Endothelial cell of umbilical vein (primary cell): Measurements from ENCODE around the gene SORCS3. TPM values are rescaled to one million over a fixed set of nuclear protein-coding genes. Genes with fewer than 3 reads are reported as not detected.

Source experiments
- BruUV-seq: library from RNA; stranded (reverse); fragments of 400-500 nt; replicated peaks from 2 replicates; lab custom pipeline; 2021; lab: Mats Ljungman, UMichigan
- CTCF ChIA-PET: fragments of 300-600, 350-600 bp; sonication (Branson Sonifier 250); formaldehyde crosslinking; loops from one replicate; lab custom pipeline; 2021; ENCODE audit warnings: antibody characterized with exemption, inconsistent platforms; lab: Charles Lee
- POLR2A ChIA-PET: fragments of 300-600, 350-600 bp; sonication (Branson Sonifier 250); formaldehyde crosslinking; loops from one replicate; lab custom pipeline; 2021; ENCODE audit warnings: antibody characterized with exemption, inconsistent platforms; lab: Charles Lee
- DNase-seq: peaks from one replicate; pipeline ENCODE4 v3.0.0-alpha.2; 2011; ENCODE audit warnings: low read depth, low spot score
- FAIRE-seq: peaks from 2 replicates; lab custom pipeline; 2011; peaks lifted over from hg19 to GRCh38; lab: Jason Lieb, UNC
- H2AFZ ChIP-seq: 2 replicates; pipeline ENCODE4 v1.6.0; 2012; ENCODE audit warnings: low read depth, low read length, control low read depth, inconsistent platforms
- H3K27ac ChIP-seq: 2 replicates; pipeline ENCODE4 v1.5.1; 2011; ENCODE audit warnings: low read depth, mild to moderate bottlenecking, control low read depth, low read length, moderate library complexity; ENCODE audit not compliant: insufficient read depth
- H3K27me3 ChIP-seq, 2 experiments: 2 replicates each; pipeline versions ENCODE4 v1.6.0 to v1.6.1; 2011; ENCODE audit warnings: low read length in 2 of 2, mixed read lengths in 1 of 2; ENCODE audit not compliant: control insufficient read depth in 2 of 2, insufficient read depth in 2 of 2
- H3K36me3 ChIP-seq, 2 experiments: 2 replicates in 1 of 2; 3 replicates in 1 of 2; pipeline ENCODE4 v1.5.1; 2011; ENCODE audit warnings: low read length in 2 of 2, mild to moderate bottlenecking in 1 of 2, moderate library complexity in 1 of 2; ENCODE audit not compliant: control insufficient read depth in 2 of 2, insufficient read depth in 2 of 2; ENCODE audit errors: extremely low read depth in 1 of 2
- H3K4me1 ChIP-seq: 3 replicates; pipeline ENCODE4 v1.5.1; 2011; ENCODE audit warnings: mild to moderate bottlenecking, low read length; ENCODE audit not compliant: control insufficient read depth, insufficient read depth; ENCODE audit errors: extremely low read depth
- H3K4me2 ChIP-seq: 2 replicates; pipeline ENCODE4 v1.6.1; 2011; ENCODE audit warnings: low read length, control low read depth, mixed read lengths; ENCODE audit not compliant: insufficient read depth
- H3K4me3 ChIP-seq, 3 experiments: fragments of 200-600 bp in 1 of 3; sonication (generic), shearing (Covaris generic) in 1 of 3; replicated peaks in 1 of 3; 2 replicates each; pipeline ENCODE4 v1.5.1; 2011 to 2016; ENCODE audit warnings: control low read depth in 3 of 3, low read length in 3 of 3, mild to moderate bottlenecking in 2 of 3, inconsistent platforms in 1 of 3, low read depth in 1 of 3, moderate library complexity in 1 of 3; ENCODE audit not compliant: insufficient read depth in 1 of 3
- H3K79me2 ChIP-seq: 2 replicates; pipeline ENCODE4 v1.6.0; 2012; ENCODE audit warnings: low read length, inconsistent platforms; ENCODE audit not compliant: control insufficient read depth, insufficient read depth
- H3K9ac ChIP-seq: replicated peaks from 2 replicates; pipeline ENCODE3; 2011; ENCODE audit warnings: low read length, control low read depth; ENCODE audit not compliant: insufficient read depth; ENCODE audit errors: extremely low read depth
- H3K9me1 ChIP-seq: replicated peaks from 3 replicates; pipeline ENCODE4 v1.6.0; 2011; ENCODE audit warnings: mild to moderate bottlenecking, low read length; ENCODE audit not compliant: control insufficient read depth, insufficient read depth; ENCODE audit errors: extremely low read depth
- H3K9me3 ChIP-seq: replicated peaks from 2 replicates; pipeline ENCODE4 v1.5.1; 2012; ENCODE audit warnings: low read length, inconsistent platforms; ENCODE audit not compliant: control insufficient read depth, insufficient read depth
- H4K20me1 ChIP-seq: replicated peaks from 2 replicates; pipeline ENCODE3; 2011; ENCODE audit warnings: mild to moderate bottlenecking, low read length; ENCODE audit not compliant: control insufficient read depth, insufficient read depth; ENCODE audit errors: extremely low read depth
- EZH2 ChIP-seq: IDR thresholded peaks from 2 replicates; pipeline ENCODE4 v1.6.1; 2012; ENCODE audit warnings: borderline replicate concordance, low read depth, mild to moderate bottlenecking, moderate library complexity, low read length, inconsistent platforms; ENCODE audit not compliant: severe bottlenecking
- FOS ChIP-seq: IDR thresholded peaks from 2 replicates; pipeline ENCODE4 v1.6.1; 2011; ENCODE audit warnings: mild to moderate bottlenecking, low read length, moderate library complexity, borderline replicate concordance; ENCODE audit not compliant: insufficient read depth
- GATA2 ChIP-seq: IDR thresholded peaks from 2 replicates; pipeline ENCODE4 v1.7.0; 2011; ENCODE audit warnings: low read depth, mild to moderate bottlenecking, moderate library complexity, mixed read lengths, low read length; ENCODE audit not compliant: insufficient read length, insufficient read depth
- JUN ChIP-seq: IDR thresholded peaks from 2 replicates; pipeline ENCODE4 v1.6.1; 2011; ENCODE audit warnings: borderline replicate concordance, low read depth; ENCODE audit not compliant: insufficient read length, insufficient read depth
- MYC ChIP-seq: IDR thresholded peaks from one replicate; pipeline ENCODE4 v1.6.1; 2011; ENCODE audit warnings: mild to moderate bottlenecking, low read depth, low read length
- POLR2A ChIP-seq: IDR thresholded peaks from 2 replicates; pipeline ENCODE4 v1.6.1; 2012; ENCODE audit warnings: low read depth, mild to moderate bottlenecking, control low read depth, low read length
- POLR2AphosphoS5 ChIP-seq: IDR thresholded peaks from 2 replicates; pipeline ENCODE4 v1.6.1; 2012; ENCODE audit warnings: low read depth, mild to moderate bottlenecking, control low read depth, low read length, moderate library complexity; ENCODE audit not compliant: insufficient read depth
- dilution Hi-C: fragments of 300-500 bp; cut with MboI; formaldehyde crosslinking; loops from one replicate; pipeline ENCODE4 v1.15.0; 2019; ENCODE audit warnings: low sequenced_read_pairs; ENCODE audit not compliant: extremely low pct_ligation_motif_present
- intact Hi-C: fragments of 100-400 bp; cut with micrococcal nuclease; formaldehyde crosslinking; loops from one replicate; pipeline ENCODE4 v1.10.0; 2022
- polyA plus RNA-seq, 4 experiments: library from polyadenylated mRNA; depleted of rRNA in 3 of 4; stranded (reverse) in 3 of 4; unstranded in 1 of 4; fragments of >200 nt; gene quantifications; 2 replicates each; pipeline versions ENCODE4 v1.2.1 to v1.2.3, GENCODE V29; 2011 to 2012; ENCODE audit warnings: missing spikeins in 1 of 4
- total RNA-seq: library from RNA; stranded (reverse); gene quantifications from 2 replicates; pipeline ENCODE4 v1.2.3, GENCODE V29; 2021
- TF ChIP-seq, protein P1 (sequence below), 2 donors: IDR thresholded peaks; 1 replicate in 1 of 2; 2 replicates in 1 of 2; pipeline ENCODE4 v1.5.1; 2011; ENCODE audit warnings: low read length in 2 of 2, mild to moderate bottlenecking in 2 of 2, moderate library complexity in 2 of 2, control low read depth in 1 of 2, inconsistent platforms in 1 of 2, low read depth in 1 of 2; ENCODE audit not compliant: insufficient read depth in 1 of 2; ENCODE audit errors: extremely low read depth in 1 of 2
- TF ChIP-seq, protein P2 (sequence below): IDR thresholded peaks from 2 replicates; pipeline ENCODE4 v1.6.1; 2011; ENCODE audit not compliant: insufficient read depth, insufficient read length

SORCS3 gene
- total and polyA plus RNA-seq, 2 donors (not counting 3 experiments of a cell fraction or from before 2014, with no cell fraction given) = not detected

DNA sequence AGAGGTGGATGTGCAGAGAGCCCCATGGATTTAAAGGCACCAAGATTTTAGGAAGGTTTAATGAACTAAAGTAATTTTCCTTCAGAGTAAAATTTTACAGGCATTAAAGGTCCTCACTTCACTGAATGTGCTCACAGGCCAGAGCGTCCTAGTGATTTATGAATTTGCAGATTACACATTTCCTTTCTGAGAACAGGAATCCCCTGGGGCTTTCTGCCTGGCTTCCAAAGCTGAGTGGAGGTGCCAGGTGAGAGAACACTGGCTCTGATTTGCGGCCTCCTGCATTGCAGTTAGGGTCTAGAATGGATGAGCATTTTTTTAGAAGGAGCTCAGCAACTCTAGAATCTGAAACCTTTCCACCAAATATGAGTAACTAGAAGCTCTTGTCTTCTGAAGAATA lies 194.3 kb downstream of the SORCS3 start:
- H3K9me1 ChIP-seq = no peaks in the 10 kb centered on the region
- peaks cover 2% of the 10 kb centered on the region for H3K9me3 ChIP-seq
- no peaks in the 10 kb centered on the region for H3K36me3 ChIP-seq
- H3K4me1 ChIP-seq = no peaks in the 10 kb centered on the region
- no peak overlapping the region for H3K4me3 ChIP-seq
- CTCF ChIA-PET = no interaction called here
- intact Hi-C loops (no loop called here), dilution Hi-C loops (no loop called here)
- TF ChIP-seq EZH2 = no peak
- TF ChIP-seq FOS = no peak
- TF ChIP-seq, protein P1, sequence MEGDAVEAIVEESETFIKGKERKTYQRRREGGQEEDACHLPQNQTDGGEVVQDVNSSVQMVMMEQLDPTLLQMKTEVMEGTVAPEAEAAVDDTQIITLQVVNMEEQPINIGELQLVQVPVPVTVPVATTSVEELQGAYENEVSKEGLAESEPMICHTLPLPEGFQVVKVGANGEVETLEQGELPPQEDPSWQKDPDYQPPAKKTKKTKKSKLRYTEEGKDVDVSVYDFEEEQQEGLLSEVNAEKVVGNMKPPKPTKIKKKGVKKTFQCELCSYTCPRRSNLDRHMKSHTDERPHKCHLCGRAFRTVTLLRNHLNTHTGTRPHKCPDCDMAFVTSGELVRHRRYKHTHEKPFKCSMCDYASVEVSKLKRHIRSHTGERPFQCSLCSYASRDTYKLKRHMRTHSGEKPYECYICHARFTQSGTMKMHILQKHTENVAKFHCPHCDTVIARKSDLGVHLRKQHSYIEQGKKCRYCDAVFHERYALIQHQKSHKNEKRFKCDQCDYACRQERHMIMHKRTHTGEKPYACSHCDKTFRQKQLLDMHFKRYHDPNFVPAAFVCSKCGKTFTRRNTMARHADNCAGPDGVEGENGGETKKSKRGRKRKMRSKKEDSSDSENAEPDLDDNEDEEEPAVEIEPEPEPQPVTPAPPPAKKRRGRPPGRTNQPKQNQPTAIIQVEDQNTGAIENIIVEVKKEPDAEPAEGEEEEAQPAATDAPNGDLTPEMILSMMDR (IDR thresholded peaks at IDR 0.05; ENCODE audit: extremely low read depth in 1 of 2, insufficient read depth in 1 of 2, low read depth in 1 of 2, low read length in 2 of 2) = no peak
- no peak for TF ChIP-seq POLR2A
- TF ChIP-seq POLR2AphosphoS5 = no peak
- no peak for TF ChIP-seq JUN
- TF ChIP-seq, protein P2, sequence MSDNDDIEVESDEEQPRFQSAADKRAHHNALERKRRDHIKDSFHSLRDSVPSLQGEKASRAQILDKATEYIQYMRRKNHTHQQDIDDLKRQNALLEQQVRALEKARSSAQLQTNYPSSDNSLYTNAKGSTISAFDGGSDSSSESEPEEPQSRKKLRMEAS = no peak
- TF ChIP-seq MYC = no peak
- no peak for TF ChIP-seq GATA2
- no peaks in the 10 kb centered on the region for H3K79me2 ChIP-seq
- no peak for DNase-seq
- POLR2A ChIA-PET = no interaction called here
- no peaks in the 10 kb centered on the region for H3K27me3 ChIP-seq
- FAIRE-seq = no peak
- no peak overlapping the region for H3K27ac ChIP-seq
- H4K20me1 ChIP-seq = no peaks in the 10 kb centered on the region
- no TSS peak for BruUV-seq
- no peak overlapping the region for H3K4me2 ChIP-seq
- no peak overlapping the region for H2AFZ ChIP-seq
- H3K9ac ChIP-seq = no peak overlapping the region
